WTC11 (cell line): ENCODE data around the gene SMAD7. TPM values are rescaled to one million over a fixed set of nuclear protein-coding genes. Genes with fewer than 3 reads are reported as not detected.

Experiments
- ATAC-seq: fragments of 200-7000 bp; cut with Tn5 transposase; 2 replicates; pipeline ENCODE4 v1.10.0; 2021; ENCODE audit warnings: mild to moderate bottlenecking, moderate library complexity
- CTCF ChIA-PET: fragments of 300-600 bp; sonication (Branson Sonifier 250); formaldehyde crosslinking; loops from one replicate; lab custom pipeline; 2021; ENCODE audit warnings: antibody characterized with exemption; lab: Charles Lee
- POLR2A ChIA-PET: fragments of 350-600 bp; sonication (Branson Sonifier 250); formaldehyde crosslinking; loops from one replicate; lab custom pipeline; 2021; ENCODE audit warnings: antibody characterized with exemption; lab: Charles Lee
- DNase-seq: peaks from one replicate; pipeline ENCODE4 v3.0.0; 2021; ENCODE audit warnings: low spot score
- H3K27ac Mint-ChIP-seq: 2 replicates; pipeline ENCODE4 v1.8.0; 2021; ENCODE audit warnings: mixed read lengths
- H3K27me3 Mint-ChIP-seq: 2 replicates; pipeline ENCODE4 v1.8.0; 2021; ENCODE audit warnings: low read depth, mild to moderate bottlenecking, moderate library complexity, mixed read lengths
- H3K36me3 Mint-ChIP-seq: 2 replicates; pipeline ENCODE4 v1.8.0; 2021; ENCODE audit warnings: mixed read lengths
- H3K4me1 Mint-ChIP-seq: 2 replicates; pipeline ENCODE4 v1.8.0; 2022; ENCODE audit warnings: mixed read lengths
- H3K4me3 Mint-ChIP-seq: 2 replicates; pipeline ENCODE4 v1.8.0; 2021; ENCODE audit warnings: mild to moderate bottlenecking, moderate library complexity, mixed read lengths
- H3K9me3 Mint-ChIP-seq: 2 replicates; pipeline ENCODE4 v1.8.0; 2021; ENCODE audit warnings: mixed read lengths
- CTCF ChIP-seq: fragments of 200-600 bp; IDR thresholded peaks from 2 replicates; pipeline ENCODE4 v1.8.0; 2022; ENCODE audit warnings: antibody characterized with exemption
- E2F1 ChIP-seq: sonication (generic); formaldehyde crosslinking; IDR thresholded peaks from 2 replicates; pipeline ENCODE4 v1.8.0; 2022; ENCODE audit warnings: mild to moderate bottlenecking, missing genetic modification reagents
- ERG ChIP-seq: fragments of 250-450 bp; sonication (Bioruptor Pico); IDR thresholded peaks from 2 replicates; pipeline ENCODE4 v1.8.0; 2021; ENCODE audit warnings: mild to moderate bottlenecking
- ESRRA ChIP-seq: sonication (generic); formaldehyde crosslinking; IDR thresholded peaks from 2 replicates; pipeline ENCODE4 v1.8.1; 2022; ENCODE audit warnings: mild to moderate bottlenecking, missing genetic modification reagents, borderline replicate concordance
- FOXK1 ChIP-seq: sonication (generic); formaldehyde crosslinking; IDR thresholded peaks from 2 replicates; pipeline ENCODE4 v1.8.0; 2022; ENCODE audit warnings: mild to moderate bottlenecking, moderate library complexity, missing genetic modification reagents
- GABPB1 ChIP-seq: sonication (generic); formaldehyde crosslinking; IDR thresholded peaks from 2 replicates; pipeline ENCODE4 v1.8.1; 2023; ENCODE audit warnings: mild to moderate bottlenecking, missing genetic modification reagents
- HMGA2 ChIP-seq: fragments of 250-450 bp; sonication (Bioruptor Pico); IDR thresholded peaks from 2 replicates; pipeline ENCODE4 v1.4.0; 2021; ENCODE audit warnings: mild to moderate bottlenecking, moderate library complexity
- KAT7 ChIP-seq: sonication (generic); formaldehyde crosslinking; IDR thresholded peaks from 2 replicates; pipeline ENCODE4 v1.8.1; 2023; ENCODE audit warnings: missing genetic modification reagents, mild to moderate bottlenecking, borderline replicate concordance
- NFYB ChIP-seq: sonication (generic); formaldehyde crosslinking; conservative IDR thresholded peaks from 2 replicates; pipeline ENCODE4 v1.8.0; 2022; ENCODE audit warnings: low read depth, missing genetic modification reagents
- SOX15 ChIP-seq: fragments of 250-450 bp; sonication (Bioruptor Pico); IDR thresholded peaks from 2 replicates; pipeline ENCODE4 v1.9.0; 2021; ENCODE audit warnings: mild to moderate bottlenecking
- TEAD1 ChIP-seq: sonication (generic); formaldehyde crosslinking; IDR thresholded peaks from 2 replicates; pipeline ENCODE4 v1.8.0; 2022; ENCODE audit warnings: mild to moderate bottlenecking, missing genetic modification reagents
- ZBTB21 ChIP-seq: sonication (generic); formaldehyde crosslinking; IDR thresholded peaks from 2 replicates; pipeline ENCODE4 v1.8.1; 2023; ENCODE audit warnings: mild to moderate bottlenecking, missing genetic modification reagents, borderline replicate concordance
- ZNF219 ChIP-seq: sonication (generic); formaldehyde crosslinking; IDR thresholded peaks from 2 replicates; pipeline ENCODE4 v1.8.0; 2023; ENCODE audit warnings: missing genetic modification reagents, mild to moderate bottlenecking, borderline replicate concordance
- ZNF425 ChIP-seq: fragments of 250-450 bp; sonication (Bioruptor Pico); conservative IDR thresholded peaks from 2 replicates; pipeline ENCODE4 v1.9.0; 2021; ENCODE audit warnings: mild to moderate bottlenecking
- total RNA-seq: library from RNA; stranded (reverse); gene quantifications from 3 replicates; pipeline ENCODE4 v1.2.3, GENCODE V29; 2021
- TF ChIP-seq, protein P1 (sequence below): sonication (generic); formaldehyde crosslinking; conservative IDR thresholded peaks from 2 replicates; pipeline ENCODE4 v1.8.1; 2022; ENCODE audit warnings: mild to moderate bottlenecking, missing genetic modification reagents

SMAD7 gene
- total RNA-seq, 1 experiment from 2014 or later, result 44.7 TPM

DNA sequence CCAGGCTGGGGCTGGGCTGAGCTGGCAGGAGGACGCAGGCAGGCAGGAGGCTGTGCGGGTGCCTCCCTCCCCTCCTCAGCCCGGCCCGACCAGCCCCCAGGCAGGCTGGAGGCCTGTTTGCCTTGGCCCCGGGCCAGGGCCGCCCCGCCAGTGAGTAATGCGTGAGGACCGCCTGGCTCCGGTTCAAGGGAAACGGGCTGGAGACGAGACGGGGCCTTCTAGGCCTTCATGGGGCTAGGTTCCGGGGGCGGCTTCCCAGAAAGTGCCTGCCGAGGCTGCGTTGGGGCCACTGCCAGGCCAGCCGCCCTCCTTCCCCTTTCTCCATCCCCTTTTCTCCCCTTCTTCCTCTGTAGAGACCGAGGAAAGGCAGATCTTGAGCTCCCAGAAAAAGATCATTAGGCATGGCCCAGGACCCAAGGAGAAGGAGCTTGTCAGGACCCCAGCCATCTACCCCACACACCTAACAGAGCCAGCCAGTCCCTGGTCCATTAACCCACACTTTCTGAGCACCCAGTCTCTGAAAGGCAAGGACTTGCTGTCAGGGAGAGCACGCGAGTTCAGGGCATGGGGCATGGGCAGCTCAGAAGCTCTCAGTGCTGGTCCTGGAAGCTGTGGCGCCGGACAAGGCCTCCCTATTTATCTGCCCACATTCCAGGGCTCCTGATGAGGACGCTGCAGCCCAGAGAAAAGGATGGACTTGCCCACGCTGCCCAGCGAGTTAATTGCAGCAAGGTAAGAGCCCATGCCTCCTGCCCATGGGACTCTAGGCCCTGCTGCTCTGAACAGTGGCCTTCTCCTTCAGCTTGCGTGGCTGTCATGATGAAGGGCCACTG is 48.5 kb downstream of the SMAD7 start:
- Mint-ChIP-seq H3K27ac (no peak overlapping the region), H3K36me3 (peaks cover 10% of the 10 kb centered on the region), H3K9me3 (peaks cover 31% of the 10 kb centered on the region), H3K4me1 (no peaks in the 10 kb centered on the region; the same call in none of the 2 replicates)
- DNase-seq (no peak), ATAC-seq (no peak; the same call in 1 of the 2 replicates)
- CTCF ChIA-PET, result no interaction called here
- peak; percentile 59 for TF ChIP-seq GABPB1 (CRISPR knock-in tag)
- no peak for TF ChIP-seq ZNF425
- TF ChIP-seq, all 79 proteins: peak for 1
- POLR2A ChIA-PET, result no interaction called here
- H3K4me3 Mint-ChIP-seq, result no peak overlapping the region
- no peaks in the 10 kb centered on the region; the same call in 1 of the 2 replicates for H3K27me3 Mint-ChIP-seq

DNA sequence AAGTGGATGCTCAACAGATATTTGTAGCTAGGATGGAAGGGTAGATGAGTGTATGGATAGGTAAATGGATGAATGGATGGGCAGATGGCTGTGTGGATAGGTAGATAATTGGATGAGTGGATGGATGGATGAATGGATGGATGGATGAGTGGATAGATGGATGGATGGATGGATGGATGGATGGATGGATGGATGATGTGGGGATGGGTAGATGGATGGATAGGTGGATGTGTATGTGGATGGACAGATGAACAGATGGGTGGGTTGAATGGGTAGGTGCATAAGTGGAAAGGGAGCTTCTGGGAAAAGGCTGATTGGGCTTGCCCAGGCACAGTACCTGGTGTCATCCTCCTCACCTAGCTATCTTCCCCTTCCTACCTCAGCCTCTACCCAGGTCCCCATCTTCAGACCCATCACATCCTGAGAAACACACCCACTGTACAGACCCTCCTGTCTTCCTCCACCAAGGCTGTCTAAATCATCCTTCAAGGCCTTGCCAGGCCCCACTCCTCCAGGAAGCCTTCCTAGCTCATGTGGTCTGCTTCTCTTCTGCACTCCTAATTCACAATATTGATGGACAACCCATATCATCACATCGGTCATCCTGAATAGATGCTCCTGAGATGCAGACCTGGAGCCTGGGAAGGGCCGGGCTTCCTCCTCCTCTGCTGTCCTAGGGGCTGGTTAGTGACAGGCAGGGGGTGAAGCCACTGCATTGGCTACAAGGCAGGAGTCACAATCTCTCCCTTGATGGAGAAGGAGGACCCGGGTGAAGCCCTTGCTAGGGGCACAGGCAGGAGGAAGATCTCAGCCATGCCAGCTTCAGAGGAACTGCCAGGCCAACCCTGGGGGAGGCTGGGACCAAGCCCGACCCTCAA is 49.4 kb downstream of the SMAD7 start:
- Mint-ChIP-seq H3K4me3 (no peak overlapping the region), H3K27ac (no peak overlapping the region)
- TF ChIP-seq SOX15 (CRISPR knock-in tag) (no peak), TEAD1 (CRISPR knock-in tag) (no peak), KAT7 (CRISPR knock-in tag) (no peak), ZBTB21 (CRISPR knock-in tag) (no peak), FOXK1 (CRISPR knock-in tag) (no peak), E2F1 (CRISPR knock-in tag) (no peak), ERG (CRISPR knock-in tag) (no peak)
- TF ChIP-seq, all 79 proteins: peak for 0
- ChIA-PET CTCF (interaction anchor here (1.0 kb wide), 1 partner anchor 29 kb away, joined by 4 read pairs; no protein-coding TSS in a partner anchor), POLR2A (no interaction called here)
- Mint-ChIP-seq H3K4me1 (peaks cover 4% of the 10 kb centered on the region), H3K27me3 (no peaks in the 10 kb centered on the region; the same call in 1 of the 2 replicates), H3K36me3 (peaks cover 10% of the 10 kb centered on the region), H3K9me3 (peaks cover 31% of the 10 kb centered on the region)
- DNase-seq (no peak), ATAC-seq (no peak)

DNA sequence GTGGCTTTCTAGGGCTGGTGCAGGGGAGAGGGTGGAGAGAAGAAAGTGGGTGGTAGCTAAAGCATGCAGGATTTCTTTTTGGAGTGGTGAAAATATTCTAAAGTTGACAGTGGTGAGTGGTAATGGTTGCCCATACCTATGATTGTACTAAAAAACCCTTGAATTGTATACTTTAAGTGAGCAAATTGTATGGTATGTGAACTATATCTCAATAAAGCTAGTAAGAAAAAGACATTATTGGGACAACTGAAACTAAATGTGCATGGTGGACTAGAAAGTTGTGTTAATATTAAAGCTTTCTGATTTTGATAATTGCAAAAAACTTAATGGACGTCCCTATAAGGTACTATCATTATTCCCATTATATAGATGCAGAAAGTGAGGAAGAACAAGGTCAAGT is 50.3 kb downstream of the SMAD7 start:
- no peaks in the 10 kb centered on the region; the same call in 1 of the 2 replicates for H3K27me3 Mint-ChIP-seq
- DNase-seq (no peak), ATAC-seq (no peak)
- ChIA-PET CTCF (interaction anchor here (1.0 kb wide), 1 partner anchor 30 kb away, joined by 4 read pairs; no protein-coding TSS in a partner anchor), POLR2A (no interaction called here)
- no peak overlapping the region for H3K27ac Mint-ChIP-seq
- peaks cover 10% of the 10 kb centered on the region for H3K36me3 Mint-ChIP-seq
- peaks cover 4% of the 10 kb centered on the region for H3K4me1 Mint-ChIP-seq
- H3K9me3 Mint-ChIP-seq, result peaks cover 24% of the 10 kb centered on the region
- no peak overlapping the region for H3K4me3 Mint-ChIP-seq
- TF ChIP-seq CTCF (no peak), ZNF219 (CRISPR knock-in tag) (no peak), ESRRA (CRISPR knock-in tag) (no peak), HMGA2 (CRISPR knock-in tag) (no peak), ERG (CRISPR knock-in tag) (no peak), NFYB (no peak)
- TF ChIP-seq, protein P1, sequence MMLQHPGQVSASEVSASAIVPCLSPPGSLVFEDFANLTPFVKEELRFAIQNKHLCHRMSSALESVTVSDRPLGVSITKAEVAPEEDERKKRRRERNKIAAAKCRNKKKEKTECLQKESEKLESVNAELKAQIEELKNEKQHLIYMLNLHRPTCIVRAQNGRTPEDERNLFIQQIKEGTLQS, result no peak
